Central memory CD4-positive, alpha-beta T cell (primary cell): Measurements from ENCODE around the gene AKAP6.
"Not testable (repeated sequence)": the region's sequence is repeated elsewhere in the genome, so short reads cannot be mapped to it uniquely, and the experiment has no call there.

Experiments
- DNase-seq: peaks from one replicate; pipeline ENCODE4 v3.0.0; 2022

Gene AKAP6

DNA sequence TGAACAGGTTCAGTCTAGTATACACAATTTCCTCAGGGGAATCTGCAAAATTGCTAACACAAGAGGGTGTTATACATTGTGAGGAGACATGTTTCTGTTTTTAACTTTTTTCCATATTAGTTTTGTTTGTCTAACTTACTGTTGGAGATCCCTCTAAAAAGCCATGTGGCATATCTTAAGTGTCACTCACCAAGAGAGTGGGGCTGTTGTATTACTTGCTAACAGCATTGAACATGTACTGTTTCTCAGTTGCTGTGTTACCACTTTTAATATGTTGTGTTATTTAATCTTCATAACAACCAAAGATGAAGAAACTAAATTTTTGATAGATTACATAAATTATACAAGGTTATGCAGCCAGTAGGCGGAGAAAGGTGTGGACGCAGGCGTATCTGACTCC lies 455.3 kb downstream of the AKAP6 start:
- DNase-seq: no peak

DNA sequence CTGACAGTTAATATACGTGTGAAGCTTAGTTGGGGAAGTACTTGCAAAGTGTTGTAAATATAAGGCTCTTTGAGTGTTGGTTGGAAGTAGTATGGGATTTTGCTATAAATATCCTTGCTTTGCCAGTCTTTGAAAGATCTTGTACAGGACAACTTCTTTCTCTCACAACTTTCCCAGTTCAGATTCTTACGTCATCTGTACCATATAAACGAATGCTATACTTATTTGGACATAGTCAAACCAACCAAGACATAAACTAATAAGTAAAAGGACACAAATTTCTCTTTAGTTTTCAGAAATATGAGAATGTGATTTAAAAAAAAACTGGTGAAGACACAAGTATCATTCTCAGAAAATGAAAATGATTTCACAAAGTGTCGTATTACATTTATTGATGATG lies 456.5 kb downstream of the AKAP6 start:
- no peak for DNase-seq

GRCh38 chr14:32786886-32787285 lies 457.8 kb downstream of the AKAP6 start:
- DNase-seq: no peak

DNA sequence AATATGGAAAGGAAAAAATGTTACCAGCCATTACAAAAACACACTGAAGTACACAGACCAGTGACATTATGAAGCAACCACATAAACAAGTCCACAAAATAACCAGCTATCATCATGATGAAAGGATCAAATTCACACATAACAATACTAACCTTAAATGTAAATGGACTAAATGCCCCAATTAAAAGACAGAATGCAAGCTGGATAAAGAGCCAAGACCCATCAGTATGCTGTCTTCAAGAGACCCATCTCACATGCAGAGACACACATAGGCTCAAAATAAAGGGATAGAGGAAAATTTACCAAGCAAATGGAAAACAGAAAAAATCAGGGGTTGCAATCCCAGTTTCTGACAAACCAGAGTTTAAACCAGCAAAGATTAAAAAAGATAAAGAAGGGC lies 463.9 kb downstream of the AKAP6 start:
- DNase-seq: not testable (repeated sequence)

GRCh38 chr14:32800320-32800719 lies 471.2 kb downstream of the AKAP6 start:
- DNase-seq: no peak

- DNase-seq: no peak
Measured at GRCh38 chr14:32802295-32802694, 473.2 kb downstream of the AKAP6 start.

DNA sequence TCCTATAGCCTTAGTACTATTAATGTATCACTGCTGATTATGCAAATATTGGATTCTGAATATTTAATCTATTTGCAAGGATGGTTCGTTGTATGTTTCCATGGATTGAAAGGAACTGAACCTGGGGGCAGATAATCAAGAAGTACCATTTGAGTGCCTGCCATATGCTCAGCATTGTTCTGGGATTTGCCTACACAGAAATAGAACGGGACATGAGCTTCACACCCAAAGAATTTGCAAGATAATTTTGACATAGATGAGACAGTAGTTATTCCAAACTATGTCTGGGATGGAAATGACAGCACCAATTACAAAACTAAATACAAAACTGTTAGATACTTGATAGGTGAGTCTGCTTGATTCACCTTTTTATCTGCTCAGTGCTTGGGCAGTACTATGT lies 476.9 kb downstream of the AKAP6 start:
- no peak for DNase-seq

DNA sequence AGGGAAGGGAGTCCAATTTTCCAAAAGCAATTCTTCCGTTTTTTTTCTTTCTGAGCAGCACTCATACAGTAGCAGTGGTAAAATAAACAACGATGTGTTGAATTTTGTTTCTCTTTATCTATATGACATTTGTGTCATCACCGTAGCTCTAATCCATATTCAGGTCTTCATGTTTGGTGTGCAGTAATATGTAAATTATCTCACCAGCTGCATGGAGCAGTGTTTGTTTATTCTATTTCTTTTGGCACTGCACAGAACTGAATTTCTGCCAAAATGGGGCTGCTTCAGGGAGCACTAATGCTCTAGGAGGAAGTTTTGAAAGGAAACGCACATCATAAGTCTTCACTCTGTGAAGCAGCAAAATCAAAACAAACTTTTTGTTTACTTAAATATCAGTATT lies 479.5 kb downstream of the AKAP6 start:
- DNase-seq: no peak

DNA sequence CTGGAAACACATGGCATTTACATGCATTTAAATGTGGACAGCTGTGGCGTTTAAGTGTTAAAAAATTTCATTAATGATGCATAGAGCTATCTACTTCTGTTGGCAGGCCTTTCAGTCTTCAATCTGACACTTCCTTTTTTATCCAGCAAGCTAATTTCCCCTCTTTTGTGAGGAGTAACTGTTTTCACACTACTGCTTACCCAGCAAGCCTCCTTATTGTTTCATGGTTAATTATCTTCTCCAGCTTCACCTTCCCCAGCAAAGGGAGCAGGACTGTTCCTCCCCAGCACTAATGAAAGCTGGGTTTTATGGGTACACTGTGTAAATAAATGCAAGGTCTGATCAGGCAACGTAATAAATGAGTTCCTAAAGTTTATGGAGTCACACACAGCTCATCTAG lies 480.2 kb downstream of the AKAP6 start:
- DNase-seq: no peak

- DNase-seq: no peak
Measured at GRCh38 chr14:32813401-32813800, 484.3 kb downstream of the AKAP6 start.

- DNase-seq: no peak
Measured at GRCh38 chr14:32814721-32815120, 485.6 kb downstream of the AKAP6 start.

- DNase-seq: no peak
Measured at GRCh38 chr14:32816588-32816987, 487.5 kb downstream of the AKAP6 start.

DNA sequence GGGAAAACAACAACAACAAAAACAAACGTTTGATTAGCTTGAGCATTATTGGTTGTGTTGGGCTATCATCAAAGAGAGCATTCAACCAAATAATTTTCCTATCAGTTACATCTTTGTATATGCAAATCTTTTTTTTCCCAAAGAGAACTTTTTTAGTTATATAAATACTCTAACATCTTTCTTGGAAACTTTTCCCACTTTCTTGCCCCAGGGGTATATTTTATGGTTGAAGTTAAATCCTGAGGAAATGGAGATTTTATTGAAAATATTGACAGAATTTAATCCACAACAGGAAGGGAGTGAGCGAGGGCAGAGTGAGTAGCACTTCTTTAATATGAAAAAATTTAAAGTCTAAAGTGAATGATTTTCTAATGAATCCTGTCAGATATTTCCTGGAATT lies 488.7 kb downstream of the AKAP6 start:
- DNase-seq: no peak

DNA sequence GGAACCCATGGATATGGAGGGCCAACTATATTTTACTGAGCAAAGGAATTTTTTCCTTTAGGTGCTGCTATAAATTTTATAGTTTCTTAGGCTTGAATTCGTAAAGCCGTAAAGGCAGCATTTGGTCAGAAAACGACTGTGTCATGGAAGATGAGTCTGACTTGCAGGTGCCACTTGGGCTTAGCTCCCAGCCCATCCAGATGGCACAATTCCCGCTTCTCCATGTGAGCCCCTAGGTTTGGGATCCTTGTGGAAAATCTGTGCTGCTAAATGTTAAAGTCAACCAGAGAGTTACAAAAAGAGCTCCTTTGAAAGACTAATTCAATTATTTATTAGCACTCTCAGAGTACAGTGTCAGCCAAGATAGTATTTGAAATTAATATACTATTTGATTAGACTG lies 489.5 kb downstream of the AKAP6 start:
- DNase-seq: no peak

GRCh38 chr14:32820181-32820580 lies 491.1 kb downstream of the AKAP6 start:
- no peak for DNase-seq

- no peak for DNase-seq
Measured at GRCh38 chr14:32820682-32821081, 491.6 kb downstream of the AKAP6 start.

GRCh38 chr14:32821964-32822653 lies 493.0 kb downstream of the AKAP6 start:
- DNase-seq: no peak

GRCh38 chr14:32823706-32824105 lies 494.6 kb downstream of the AKAP6 start:
- DNase-seq: no peak

DNA sequence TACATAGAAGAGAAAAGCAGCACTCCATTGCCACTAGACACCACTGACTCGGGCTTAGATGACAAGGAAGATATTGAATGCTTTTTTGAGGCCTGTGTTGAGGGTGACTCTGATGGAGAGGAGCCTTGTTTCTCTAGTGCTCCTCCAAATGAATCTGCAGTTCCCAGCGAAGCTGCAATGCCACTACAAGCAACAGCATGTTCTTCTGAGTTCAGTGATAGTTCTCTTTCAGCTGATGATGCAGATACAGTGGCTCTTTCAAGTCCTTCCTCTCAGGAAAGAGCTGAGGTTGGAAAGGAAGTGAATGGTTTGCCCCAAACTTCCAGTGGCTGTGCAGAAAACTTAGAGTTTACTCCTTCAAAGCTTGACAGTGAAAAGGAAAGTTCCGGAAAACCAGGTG lies 495.1 kb downstream of the AKAP6 start:
- no peak for DNase-seq

GRCh38 chr14:32825058-32825457 lies 496.0 kb downstream of the AKAP6 start:
- no peak for DNase-seq

DNA sequence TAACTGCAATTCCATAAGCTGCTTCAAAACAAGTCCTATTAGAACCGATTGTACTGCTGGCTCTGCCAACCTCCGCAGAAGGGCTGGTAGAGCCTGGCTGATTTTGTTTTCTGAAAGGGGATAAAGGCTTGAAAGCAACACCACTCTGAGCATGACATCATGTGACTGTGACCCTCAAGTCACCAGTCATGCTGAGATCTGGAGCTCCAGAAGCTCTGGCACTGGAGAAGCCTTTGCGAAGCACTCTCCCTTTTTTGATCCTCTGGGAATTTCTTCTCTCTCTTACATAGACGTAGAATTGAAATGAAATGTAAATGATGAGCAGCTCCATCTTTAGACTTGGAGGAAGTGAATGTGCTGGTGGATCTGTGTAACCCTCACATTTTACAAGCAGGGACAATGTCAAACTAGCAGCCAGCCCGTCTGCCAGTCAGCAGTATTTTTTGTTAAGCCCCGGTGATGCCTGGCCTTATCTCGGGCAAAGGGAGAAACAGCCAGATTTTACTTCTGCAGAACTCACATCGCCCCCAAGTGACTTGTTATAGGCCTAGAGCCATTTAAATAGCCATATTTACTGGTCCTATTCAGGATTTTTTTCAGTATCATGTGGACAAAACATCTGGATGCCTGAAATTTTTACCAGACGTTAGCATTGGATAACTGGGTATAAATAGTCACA lies 497.4 kb downstream of the AKAP6 start:
- no peak for DNase-seq

GRCh38 chr14:32827514-32827913 lies 498.4 kb downstream of the AKAP6 start:
- no peak for DNase-seq

DNA sequence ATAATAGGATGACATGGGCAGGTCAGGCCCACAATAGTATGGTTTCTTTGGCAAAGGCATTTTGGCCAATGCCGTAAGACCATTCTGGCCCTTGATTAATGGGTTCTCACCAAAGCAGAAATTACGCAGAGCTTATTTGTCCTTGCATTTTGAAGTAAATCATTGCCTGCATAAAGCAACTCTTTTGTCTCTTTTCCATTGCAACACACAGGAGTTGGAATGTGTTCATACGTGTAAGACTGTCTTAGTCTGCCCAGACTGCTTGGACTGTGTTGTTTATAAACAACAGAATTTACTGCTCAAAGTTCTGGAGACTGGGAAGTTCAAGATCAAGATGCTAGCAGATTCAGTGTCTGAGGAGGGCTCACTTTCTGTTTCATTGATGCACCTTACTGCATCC lies 506.8 kb downstream of the AKAP6 start:
- no peak for DNase-seq

DNA sequence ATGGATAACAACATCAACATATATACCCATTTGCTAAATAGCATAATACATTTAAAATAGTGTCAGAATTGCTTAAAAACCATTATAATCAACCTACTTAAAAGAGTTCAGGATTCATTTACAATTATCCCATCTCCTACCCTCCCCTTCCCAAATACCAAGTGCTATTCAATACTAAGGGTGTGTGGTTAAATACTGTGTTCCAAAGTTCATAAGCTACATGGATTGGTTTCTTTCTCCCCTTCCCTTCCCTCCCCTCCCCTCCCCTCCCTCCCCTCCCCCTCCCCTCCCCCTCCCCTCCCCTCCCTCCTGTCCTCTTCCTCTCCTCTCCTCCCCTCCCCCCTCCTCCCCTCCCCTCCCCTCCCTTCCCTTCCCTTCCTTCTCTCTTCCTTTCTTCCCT lies 512.6 kb downstream of the AKAP6 start:
- no peak for DNase-seq

GRCh38 chr14:32846821-32847365 lies 517.8 kb downstream of the AKAP6 start:
- DNase-seq: no peak
